Measurements from ENCODE around the gene NFX1.
A peak's percentile ranks its signal among the peaks of the same experiment; 100 is the strongest.
"Not testable (repeated sequence)": the region's sequence is repeated elsewhere in the genome, so short reads cannot be mapped to it uniquely, and the experiment has no call there.

Gene NFX1

DNA sequence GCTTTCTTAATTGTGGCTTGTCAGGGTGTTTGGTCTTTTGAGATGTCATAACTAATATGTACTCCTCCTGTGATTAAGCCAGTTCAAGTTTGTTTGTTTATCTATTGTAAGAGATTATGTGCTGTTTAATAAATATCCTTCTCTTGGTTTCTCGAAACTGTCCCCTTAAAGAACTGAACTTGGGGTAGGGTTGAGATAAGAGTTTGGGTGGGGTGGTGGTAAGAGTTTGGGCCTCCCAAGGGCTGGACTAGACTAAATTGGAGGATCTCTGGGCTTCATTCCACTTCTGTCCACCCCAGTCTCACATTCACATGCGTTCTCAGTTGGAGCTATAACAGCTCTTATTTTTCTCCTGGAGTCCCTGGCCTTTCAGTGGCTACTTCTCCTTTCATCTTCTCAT is 73.8 kb downstream of the NFX1 start:
- DNase-seq (ENCODE audit: low read depth), result no peak

DNA sequence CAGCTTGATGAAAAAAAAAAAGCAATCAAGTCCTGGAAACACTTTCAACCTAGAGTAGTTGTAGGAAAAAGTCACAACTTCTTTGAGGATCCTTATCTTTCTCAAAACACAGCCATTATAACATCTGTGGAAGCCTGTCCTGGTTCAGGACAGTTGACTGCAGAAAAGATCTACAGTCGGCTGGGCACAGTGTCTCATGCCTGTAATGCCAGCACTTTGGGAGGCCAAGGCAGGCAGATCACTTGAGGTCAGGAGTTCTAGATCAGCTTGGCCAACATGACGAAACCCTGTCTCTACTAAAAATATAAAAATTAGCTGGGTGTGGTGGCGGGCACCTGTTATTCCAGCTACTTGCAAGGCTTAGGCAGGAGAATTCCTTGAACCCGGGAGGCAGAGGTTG is 74.5 kb downstream of the NFX1 start:
- DNase-seq (ENCODE audit: low read depth), result not testable (repeated sequence)

DNA sequence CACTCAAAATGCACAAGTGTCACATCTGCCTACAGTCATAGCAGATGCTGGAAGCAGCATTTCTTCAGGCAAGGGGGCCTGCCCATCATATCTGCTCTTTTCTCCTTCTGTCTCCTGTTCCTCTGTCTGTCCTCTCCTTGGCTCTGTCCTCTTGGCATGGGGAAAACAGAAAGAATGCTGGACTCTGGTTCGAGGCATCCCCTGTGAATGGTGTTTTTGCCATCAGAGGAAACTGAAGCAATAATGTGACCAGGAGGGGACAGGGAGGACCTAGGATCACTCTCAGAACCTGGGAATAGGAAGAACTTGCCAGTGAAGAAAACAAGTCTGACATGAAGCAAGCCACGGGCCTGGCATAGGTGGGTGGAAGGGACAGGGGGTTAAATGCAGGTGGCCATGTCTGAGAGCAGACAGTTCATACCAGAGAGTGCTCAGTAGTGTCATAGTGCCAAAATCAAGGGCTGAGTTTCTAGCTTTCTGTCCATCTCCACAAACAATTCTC is 76.7 kb downstream of the NFX1 start:
- no peak for DNase-seq (ENCODE audit: low read depth)

DNA sequence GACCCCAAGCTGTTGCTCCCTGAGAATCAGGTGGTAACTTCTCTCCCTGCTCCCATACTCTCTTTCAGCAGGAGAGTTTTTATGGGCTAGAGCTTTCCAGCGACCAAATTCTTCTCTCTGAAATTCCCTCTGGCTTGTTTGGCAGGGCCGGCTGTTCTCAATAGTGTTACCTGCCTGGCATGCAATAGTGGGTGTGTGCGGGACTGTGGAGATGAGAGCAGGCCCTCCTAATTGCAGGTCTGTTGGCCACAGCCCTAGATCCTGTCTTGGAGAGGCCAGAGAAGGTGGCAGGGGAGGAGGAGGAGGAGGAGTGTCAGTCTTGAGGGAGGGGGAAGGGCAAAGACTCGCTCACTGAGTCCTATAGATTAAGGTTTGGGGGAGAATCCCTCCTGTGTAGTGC is 82.6 kb downstream of the NFX1 start:
- no peak for DNase-seq (ENCODE audit: low read depth)

DNA sequence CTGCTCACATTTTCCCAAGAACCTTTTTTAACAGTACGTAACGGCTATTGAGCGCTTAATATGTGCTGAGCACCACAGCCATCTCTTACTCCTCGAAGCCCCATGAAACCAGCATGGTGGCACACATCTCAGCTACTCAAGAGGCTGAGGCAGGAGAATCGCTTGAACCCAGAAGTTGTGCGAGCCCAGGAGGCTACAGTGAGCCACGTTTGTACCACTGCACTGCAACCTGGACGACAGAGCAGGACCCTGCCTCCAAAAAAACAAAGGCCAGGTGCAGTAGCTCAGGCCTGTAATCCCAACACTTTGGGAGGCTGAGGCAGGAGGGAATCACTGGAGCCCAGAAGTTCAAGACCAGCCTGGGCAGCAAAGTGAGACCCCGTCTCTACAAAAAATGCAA is 83.9 kb downstream of the NFX1 start:
- DNase-seq (ENCODE audit: low read depth), result no peak

DNA sequence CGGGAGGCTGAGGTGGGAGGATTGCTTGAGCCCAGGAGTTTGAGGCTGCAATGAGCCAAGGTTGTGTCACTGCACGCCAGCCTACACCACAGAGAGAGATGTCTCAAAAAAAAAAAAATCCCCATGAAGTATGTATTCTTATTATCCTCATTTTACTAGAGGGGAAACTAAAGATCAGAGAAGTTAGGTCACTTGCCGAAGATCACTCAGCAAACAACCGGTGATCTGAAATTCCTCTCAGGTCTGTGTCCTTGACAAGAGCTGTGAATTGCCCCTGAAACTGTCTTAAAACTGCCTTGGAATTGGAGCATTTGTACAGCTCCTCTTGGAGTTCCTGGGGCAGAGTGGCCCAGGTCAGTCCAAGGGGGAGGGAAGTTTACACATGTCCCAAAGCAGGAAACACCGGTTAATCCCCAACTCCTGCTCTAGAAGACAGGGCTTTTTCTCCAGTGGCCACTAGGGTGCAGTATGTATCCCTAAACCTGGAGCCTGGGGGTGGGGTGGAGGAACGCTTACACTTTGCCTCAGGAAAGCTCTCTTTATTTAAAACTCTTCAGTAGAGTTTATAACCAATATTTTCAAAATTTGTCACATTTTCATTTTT is 84.4 kb downstream of the NFX1 start:
- DNase-seq (ENCODE audit: low read depth), result peak; percentile 74

DNA sequence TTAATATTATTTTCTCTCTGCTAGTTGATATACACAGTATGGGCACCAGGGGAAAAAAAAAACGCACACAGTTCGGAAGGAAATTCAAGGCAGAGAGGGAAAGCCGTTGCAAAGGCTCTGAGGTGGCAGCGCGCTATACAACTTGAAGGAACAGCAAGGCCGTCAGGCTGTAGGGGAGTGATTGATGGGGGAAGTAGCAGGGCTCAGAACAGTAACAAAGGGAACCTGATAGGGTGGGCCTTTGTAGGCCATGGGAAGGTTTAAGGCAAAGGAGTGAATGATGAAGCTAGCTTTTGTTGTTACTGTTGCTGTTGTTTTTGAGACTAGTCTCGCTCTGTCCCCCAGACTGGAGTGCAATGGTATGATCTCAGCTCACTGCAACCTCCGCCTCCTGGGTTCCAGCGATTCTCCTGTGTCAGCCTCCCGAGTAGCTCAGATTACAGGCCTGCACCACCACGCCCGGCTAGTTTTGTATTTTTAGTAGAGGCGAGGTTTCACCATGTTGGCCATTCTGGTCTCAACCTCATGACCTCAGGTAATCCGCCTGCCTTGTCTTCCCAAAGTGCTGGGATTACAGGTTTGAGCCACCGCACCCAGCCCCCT is 85.0 kb downstream of the NFX1 start:
- DNase-seq (ENCODE audit: low read depth), result peak; percentile 54

DNA sequence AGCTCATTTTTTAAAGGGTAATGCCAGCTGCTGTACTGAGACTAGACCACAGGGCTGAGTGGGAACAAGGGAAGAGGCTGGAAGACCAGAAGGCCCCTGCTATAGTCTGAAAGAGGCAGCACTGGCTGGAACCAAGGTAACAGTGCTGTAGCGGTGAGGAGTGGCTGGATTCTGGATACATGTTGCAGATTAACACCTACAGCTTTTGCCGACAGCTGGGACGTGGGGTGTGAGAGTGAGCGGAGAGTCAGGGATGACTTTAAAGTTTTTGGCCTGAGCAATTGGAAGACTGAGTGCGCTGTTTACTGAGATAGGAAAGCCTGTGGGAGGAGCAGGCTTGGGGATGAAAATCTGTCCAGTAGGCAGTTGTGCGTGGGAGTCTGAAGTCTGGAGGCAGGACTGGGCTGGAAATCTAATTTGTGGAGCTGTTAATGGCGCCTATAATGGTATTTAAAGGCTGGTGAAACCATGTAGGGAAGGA is 85.6 kb downstream of the NFX1 start:
- DNase-seq (ENCODE audit: low read depth), result peak; percentile 67

DNA sequence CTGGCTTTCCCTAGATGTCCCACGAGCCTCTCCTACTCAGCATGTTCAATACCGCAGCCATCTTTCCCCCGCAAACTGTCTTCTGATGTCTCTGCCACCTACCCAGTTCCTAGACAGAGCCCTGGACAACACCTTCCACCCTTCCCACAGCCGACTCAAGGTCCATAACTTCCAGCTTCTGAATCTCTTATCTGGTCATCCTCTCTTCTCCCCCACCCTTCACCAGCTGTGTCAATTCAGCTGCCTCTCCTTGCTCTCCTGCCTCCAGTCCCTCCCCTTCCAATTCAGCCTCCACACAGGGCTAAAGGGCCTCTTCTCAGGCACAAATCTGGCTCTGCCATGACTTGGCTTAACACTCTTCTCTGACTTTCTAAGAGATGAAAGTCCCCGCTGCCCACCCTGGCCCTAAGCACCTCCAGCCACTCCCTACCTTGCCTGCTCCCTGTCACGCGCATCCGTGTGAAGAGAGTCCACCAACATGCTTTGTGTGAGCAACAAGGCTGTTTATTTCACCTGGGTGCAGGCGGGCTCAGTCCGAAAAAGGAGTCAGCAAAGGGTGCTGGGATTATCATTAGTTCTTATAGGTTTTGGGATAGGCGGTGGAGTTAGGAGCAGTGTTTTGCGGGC is 86.9 kb downstream of the NFX1 start:
- DNase-seq (ENCODE audit: low read depth), result no peak

DNA sequence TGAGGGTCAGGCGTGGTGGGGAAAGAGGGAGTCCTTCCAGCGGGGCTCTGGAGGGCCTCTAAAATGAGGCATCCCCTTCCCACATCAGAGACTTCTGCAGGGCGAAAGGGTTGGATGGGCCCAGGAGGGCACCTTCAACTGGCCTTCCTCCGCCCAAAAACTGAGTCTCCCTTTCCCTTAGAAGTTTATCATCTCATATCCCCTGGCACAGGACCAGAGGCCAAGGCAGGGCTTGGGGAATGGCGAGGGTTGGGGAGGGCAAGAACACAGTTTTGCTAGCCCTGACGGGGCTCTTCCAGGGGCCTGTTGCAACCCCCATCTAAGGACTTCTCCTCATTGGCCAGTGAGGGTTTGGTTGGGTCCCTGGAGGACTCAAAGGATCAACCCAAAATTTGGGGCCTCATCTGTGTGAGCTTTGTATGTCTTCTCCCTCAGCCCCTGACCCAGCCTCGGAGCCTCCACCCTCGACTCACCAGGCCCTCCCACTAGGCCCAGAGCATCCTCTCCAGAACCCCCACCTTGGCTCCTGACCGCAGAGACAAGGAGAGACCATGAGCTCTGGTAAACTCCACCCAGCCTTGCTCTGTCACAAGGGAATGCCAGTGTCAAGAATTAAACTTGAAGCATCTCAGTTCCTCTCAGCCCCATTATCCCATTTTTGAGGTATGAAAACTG is 87.9 kb downstream of the NFX1 start:
- no peak for DNase-seq (ENCODE audit: low read depth)

DNA sequence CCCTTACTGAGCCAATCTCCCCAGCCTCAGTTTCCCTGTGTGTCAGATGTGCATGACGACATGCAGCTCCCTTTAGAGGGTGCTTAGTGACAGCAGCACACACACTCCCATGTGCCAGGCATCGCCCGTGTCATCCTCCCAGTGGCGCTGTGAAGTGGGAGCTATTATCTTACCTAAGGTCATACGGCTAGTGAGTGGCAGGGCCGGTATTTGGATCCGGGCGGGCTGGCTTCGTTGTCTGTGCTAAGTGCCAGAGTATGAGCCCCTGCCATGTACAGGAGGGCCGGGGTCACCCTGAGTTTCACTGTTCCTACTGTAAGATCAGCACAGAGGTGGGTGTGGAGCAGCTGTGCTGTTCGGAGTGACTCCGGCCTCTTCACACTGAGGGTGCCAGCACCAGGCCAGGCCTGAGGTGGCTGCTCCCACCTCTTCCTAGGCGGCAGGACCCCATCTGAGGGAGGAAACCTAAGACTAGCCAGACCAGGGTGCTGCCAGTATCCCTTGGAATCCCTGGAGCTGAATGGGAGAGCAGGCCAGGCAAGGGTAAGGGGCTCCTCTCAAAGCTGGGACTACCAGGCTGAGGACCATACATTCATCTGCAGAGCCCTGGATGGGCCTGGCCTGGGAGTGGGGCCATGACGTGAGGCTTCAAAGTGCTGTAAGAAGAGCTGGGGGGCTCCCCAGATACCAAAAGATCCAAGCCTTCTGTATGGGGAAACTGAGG is 89.5 kb downstream of the NFX1 start:
- DNase-seq (ENCODE audit: low read depth), result no peak

DNA sequence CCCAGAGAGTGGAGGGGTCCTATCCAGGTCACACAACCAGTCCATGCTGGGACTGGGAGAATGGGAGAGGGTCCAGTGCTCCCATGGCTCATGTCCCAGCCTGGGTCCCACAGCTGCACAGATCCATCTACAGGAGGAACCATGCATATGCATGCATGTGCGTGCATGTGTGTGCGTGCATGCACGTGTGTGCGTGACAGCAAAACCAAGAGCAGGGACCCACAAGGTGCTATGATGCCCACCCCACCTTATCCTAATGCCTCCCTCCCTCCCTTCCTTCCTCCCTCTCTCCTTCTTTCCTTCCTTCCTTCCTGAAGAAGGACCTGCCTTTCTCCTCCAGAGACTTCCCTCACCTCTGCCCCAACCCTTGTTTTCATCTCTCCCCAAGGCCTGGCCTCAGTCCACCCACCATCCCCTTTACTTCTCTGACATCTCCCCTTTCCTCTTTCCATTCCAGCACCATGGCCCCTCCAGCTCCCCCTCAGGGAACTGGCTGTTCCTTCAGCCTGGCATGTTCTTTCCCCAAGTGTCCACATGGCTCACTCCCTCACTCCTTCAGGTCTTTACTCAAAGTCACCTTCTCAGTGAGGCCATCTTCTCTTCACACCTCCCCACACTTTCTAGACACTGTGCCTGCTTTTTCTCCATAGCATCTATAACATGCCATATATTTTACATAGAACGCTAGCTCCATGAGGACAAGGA is 90.2 kb downstream of the NFX1 start:
- DNase-seq (ENCODE audit: low read depth), result no peak

DNA sequence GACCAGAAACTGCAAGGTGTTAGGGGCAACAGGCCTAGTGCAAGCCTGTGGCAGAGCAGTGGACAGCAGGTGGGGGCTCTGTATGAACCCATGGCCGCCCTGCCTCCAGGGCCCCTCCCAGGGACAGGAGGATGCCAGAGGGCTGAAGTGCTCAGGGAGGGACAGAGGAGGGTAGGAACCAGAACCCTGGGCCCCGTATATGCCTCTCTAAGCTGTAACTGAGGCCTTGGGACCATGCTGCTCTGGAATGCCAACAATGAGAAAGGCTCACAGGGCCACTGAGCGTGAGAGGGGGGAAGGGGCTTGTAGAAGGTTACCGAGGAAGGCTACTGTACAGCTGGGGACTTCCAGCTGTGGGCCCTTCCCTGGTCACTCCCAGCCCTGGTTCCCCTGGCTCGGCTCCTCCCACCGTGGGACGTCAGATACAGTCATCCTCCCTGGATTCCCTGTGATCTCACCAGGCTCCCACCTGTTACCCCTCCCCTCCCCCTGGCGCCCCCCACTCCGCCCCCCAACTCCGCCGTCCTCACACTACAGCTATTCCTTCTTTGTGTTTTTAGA is 91.0 kb downstream of the NFX1 start:
- DNase-seq (ENCODE audit: low read depth), result no peak

DNA sequence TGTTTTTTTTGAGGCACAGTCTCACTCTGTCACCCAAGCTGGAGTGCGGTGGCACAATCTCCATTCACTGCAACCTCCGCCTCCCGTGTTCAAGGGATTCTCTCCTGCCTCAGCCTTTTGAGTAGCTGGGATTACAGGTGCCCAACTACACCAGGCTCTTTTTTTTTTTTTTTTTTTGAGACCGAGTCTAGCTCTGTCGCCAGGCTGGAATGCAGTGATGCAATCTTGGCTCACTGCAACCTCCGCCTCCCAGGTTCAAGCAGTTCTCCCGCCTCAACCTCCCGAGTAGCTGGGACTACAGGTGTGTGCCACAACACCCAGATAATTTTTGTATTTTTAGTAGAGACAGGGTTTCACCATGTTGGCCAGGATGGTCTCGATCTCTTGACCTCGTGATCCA is 92.1 kb downstream of the NFX1 start:
- DNase-seq (ENCODE audit: low read depth), result not testable (repeated sequence)

DNA sequence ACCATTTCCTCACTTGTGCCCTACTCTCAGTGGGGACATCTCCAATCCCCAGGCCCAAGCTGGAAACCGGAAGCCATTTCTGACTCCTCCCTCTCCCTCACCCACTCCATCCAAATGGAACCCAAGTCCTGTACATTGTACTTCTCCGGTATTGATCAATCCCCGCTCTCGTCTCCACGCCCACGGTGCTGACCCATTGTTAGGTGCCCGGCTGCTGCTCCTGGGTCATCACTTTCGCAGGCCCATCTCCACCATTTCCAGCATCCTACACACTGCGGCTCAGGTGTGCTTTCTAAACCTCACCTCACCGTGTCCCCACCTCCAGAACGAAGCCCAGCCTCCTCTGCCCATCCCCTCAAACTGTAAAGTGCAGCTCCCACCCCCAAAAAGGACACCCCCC is 93.1 kb downstream of the NFX1 start:
- not testable (repeated sequence) for DNase-seq (ENCODE audit: low read depth)

DNA sequence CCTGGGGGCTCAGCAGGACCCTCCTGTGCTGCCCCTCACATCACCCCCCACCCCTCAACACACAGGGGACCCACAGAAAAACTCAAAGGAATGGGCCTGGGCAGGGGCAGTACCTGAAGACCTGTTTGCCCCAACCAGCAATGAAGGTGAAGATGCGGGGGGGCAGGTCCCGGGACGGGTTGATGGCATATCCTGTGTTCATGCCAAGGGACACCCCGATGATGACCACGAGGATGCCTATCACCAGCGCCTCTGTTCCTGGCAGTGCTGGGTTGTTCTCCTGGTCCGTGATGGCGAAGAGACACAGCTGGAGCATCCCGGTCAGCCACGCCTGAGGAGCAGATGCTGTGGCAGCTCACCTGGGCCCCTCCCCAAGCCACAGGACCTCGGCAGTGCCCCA is 95.2 kb downstream of the NFX1 start:
- DNase-seq (ENCODE audit: low read depth), result not testable (repeated sequence)

DNA sequence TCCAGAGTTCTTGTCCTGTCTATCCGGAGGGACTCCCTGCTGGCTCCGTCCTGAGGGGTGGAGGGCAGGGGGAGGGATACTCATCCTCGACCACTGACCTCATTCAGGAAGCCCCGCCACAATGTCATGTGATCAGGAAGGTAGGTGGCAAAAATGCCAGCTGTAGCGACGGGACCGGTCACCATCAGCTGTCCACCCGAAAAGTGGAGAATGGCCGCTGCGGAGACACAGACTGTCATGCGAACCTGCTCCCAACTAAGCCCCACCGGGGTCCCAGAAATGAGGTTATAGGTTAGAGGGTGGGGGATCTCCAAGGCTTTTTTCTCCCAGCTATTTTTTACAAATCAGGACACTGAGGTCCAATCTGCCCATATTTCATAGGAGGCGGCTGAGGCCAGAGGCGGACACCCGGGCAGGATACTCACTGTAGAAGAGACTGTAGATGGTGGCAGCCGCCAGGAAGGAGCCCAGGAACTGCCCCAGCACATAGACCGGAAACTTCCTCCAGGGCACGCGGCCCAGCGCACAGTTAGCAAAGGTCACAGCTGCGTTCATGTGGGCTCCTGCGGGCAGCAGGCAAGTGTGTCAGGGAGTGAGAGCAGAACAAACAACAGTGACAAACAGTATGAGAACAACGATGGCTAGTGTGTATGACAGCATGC is 95.8 kb downstream of the NFX1 start:
- DNase-seq (ENCODE audit: low read depth), result not testable (repeated sequence)

DNA sequence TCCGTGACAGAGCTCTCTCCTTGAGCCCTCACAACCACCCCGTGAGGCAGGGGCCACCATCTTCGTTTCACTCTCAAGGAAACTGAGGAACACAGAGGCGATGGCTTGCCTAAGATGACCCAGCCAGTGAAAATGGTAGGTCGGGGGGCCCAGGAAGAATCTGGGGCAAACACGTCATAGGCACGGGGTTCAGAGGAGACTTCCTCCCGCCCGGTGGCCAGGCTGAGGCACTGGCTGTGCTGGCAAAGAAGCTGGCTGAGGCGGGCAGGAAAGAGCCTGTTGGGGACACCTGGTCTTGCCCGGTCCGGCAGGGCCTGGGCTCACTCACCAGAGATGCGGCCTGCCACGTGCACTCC is 96.3 kb downstream of the NFX1 start:
- DNase-seq (ENCODE audit: low read depth), result not testable (repeated sequence)

DNA sequence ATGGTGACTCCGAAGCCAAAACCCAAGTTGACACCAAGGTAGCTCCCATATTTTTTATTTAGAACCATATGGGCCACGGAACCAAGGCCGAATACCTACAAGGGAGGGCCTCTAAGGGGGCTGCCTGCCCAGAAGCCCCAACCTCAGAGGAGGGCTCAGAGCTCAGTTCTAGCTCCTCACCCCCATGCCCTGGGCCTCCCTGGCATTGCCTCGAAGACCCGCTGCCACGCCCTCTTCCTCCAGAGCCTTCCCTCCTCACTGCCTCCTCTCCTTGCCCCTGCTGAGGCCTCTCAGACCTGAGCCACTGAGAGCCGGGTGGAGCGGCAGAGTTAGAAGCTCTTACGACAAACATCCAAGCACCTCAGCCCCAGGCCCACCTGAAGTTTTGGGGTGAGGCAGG is 96.7 kb downstream of the NFX1 start:
- DNase-seq (ENCODE audit: low read depth), result not testable (repeated sequence)

DNA sequence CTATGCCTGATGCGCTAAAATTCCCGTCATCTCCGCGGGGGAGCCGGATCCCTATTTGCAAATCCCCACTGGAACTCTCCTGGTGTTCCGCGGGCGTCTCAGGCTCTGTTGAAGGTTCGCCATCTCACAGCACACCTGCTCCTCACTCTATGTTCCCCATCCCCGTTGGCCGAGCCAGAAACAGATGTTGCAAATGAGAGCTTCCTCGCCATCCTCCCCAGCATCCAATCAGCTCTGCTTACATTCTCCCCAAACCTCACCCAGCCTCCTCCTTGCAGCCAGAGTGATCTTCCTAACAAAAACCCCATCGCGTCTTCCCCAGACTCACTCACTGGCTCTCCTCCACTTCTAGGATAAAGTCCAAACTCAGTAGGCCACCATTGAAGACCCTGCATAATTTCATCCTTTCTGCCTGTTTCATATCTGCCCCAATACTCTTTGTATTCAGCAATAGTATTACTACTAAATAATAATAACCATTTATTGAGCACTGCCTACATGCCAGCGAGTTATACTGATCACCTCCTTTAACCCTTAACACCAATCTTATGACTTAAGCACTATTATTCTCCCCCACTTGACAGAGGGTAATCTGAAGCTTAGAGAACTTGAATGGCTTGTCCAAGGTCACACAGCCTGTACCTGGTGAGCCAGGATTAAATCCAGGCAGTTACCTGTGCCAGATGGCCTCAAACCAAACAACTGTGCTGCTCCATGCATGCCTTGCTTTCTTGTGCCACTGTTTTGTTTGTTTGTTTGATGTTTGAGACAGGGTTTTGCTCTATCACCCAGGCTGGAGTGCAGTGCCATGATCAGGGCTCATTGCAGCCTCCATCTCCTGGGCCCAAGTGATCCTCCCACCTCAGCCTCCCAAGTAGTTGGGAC is 98.0 kb downstream of the NFX1 start:
- DNase-seq (ENCODE audit: low read depth), result no peak
